ENCODE results near the gene ATP6AP1. TPM values are rescaled to one million over a fixed set of nuclear protein-coding genes. Genes with fewer than 3 reads are reported as not detected.

ATP6AP1 gene
- total and polyA plus RNA-seq, 2 experiments from 2014 or later = 52.4 to 155 TPM

DNA sequence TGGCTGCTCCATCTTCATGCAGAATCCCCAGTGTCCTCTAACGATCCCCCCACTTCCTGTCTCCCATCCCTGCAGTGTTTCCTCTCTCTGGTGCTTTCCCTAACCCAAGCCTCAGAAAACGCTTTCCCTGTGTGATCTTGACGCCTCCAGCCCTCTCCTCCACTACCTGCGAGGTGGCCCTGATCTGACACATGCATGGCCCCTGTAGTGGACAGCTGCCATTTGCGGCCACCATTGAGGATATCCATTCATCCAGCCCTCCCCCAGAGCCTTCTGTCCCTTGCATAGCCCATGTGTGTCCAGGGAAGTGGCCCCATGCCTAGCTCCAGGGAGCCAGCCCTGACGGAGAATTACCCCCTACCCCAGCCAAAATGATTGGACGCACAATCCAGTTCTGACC lies 54.8 kb downstream of the ATP6AP1 start:
- no peak for DNase-seq (ENCODE audit: low read depth in 1 of 2, low spot score in 1 of 2)
- H3K27ac ChIP-seq = no peak overlapping the region
- H3K4me1 ChIP-seq (ENCODE audit: low read depth) = no peaks in the 10 kb centered on the region
- H3K9me3 ChIP-seq (ENCODE audit: low read depth) = no peaks in the 10 kb centered on the region
- no peaks in the 10 kb centered on the region for H3K27me3 ChIP-seq
- no peak overlapping the region for H3K4me3 ChIP-seq
- H3K36me3 ChIP-seq = no peaks in the 10 kb centered on the region
- TF ChIP-seq, protein P1, sequence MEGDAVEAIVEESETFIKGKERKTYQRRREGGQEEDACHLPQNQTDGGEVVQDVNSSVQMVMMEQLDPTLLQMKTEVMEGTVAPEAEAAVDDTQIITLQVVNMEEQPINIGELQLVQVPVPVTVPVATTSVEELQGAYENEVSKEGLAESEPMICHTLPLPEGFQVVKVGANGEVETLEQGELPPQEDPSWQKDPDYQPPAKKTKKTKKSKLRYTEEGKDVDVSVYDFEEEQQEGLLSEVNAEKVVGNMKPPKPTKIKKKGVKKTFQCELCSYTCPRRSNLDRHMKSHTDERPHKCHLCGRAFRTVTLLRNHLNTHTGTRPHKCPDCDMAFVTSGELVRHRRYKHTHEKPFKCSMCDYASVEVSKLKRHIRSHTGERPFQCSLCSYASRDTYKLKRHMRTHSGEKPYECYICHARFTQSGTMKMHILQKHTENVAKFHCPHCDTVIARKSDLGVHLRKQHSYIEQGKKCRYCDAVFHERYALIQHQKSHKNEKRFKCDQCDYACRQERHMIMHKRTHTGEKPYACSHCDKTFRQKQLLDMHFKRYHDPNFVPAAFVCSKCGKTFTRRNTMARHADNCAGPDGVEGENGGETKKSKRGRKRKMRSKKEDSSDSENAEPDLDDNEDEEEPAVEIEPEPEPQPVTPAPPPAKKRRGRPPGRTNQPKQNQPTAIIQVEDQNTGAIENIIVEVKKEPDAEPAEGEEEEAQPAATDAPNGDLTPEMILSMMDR (IDR thresholded peaks at IDR 0.05; ENCODE audit: low read depth, low read length) = no peak

DNA sequence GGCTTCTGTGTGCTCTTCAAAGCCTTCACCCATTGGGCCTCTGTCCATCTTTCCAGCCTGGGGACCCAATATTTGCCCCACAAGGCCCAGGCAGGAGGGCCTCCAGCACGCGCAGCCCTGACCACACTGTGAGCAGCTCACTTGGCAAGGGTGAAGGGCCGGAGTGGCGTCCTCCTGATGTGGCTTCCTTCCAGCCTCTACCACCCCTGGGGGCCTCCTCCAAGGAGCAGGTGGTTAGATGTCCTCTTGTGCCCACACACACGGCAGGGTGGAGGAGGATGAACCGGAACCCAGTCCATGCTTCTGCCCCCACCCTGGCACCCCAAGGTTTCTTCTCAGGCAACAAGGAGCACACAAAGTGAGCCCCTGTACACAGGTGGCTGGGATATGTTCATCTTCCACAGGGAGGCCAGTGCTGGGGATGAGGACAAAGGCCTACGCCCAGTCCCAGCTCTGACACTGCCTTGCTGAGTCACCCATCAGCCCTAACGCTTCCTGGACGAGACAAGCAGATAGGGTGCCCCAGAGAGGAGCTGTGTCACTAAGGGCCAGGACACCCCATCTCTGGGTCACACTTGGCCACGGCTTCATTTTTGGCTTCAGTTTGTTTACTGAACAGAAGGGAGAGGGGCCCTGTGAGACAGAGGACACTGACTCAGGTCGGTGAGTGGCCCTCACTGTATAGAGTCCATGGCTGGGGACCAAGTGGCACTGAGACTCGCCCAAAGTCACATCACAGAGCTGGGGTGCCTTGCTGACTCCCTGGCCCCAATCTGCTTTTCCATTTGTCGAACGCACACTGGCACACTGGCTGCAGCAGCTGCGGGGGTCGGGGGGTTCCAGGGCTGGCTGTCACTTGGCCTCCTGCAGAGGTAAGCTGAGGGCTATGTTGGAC lies 56.0 kb downstream of the ATP6AP1 start:
- TF ChIP-seq, protein P1 (IDR thresholded peaks at IDR 0.05; ENCODE audit: low read depth, low read length) = no peak
- no peak overlapping the region for H3K27ac ChIP-seq
- H3K36me3 ChIP-seq = no peaks in the 10 kb centered on the region
- no peaks in the 10 kb centered on the region for H3K9me3 ChIP-seq (ENCODE audit: low read depth)
- peaks cover under 1% of the 10 kb centered on the region for H3K4me1 ChIP-seq (ENCODE audit: low read depth)
- no peak for DNase-seq (ENCODE audit: low read depth in 1 of 2, low spot score in 1 of 2)
- no peak overlapping the region for H3K4me3 ChIP-seq
- H3K27me3 ChIP-seq = no peaks in the 10 kb centered on the region

DNA sequence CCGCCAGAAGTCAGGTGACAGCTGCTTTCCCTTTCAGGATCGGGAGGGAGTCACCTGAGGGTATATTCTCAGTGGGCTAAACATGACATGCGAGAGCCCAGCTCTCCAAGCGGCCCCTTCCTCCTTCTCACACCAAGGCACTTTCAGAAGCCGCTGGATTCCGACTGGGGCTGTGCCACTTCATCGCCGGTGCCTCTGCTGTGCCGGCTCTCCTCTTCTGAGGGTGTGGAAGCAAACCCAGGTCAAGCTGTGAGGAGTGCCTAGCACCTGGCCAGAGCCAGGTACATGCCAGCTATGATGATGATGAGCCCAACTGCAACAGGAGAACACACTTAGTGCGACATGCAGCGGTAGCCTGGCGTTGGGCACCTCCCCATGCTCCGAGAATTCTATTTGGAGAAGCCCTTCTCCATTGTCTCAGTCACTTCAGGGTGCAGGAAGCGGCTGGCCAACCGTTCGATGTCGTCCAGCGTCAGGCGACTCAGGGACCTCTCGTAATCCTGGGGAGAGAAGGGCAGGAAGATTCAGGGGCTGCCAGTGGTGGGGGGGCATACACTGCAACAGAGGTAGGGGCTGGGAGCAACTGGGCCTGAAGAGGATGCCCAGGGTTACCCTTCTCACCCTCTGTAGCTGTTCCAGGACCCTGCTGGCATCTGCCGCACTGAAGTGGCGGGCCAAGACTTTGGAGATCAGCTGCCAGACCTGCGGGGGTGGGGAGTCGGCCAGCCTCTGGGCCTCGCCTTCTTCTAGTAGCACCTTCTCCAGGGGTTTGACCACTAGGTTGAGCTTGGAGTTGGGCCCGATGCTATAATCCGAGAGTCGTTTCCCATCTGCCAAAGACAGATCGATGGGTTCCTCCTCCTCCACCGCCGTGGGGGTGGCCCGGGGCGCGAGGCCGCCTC lies 56.9 kb downstream of the ATP6AP1 start:
- no peak for DNase-seq (ENCODE audit: low read depth in 1 of 2, low spot score in 1 of 2)
- Histone ChIP-seq H3K27ac (no peak overlapping the region), H3K4me1 (ENCODE audit: low read depth) (peaks cover 2% of the 10 kb centered on the region), H3K4me3 (peak overlapping the region; percentile 62), H3K36me3 (no peaks in the 10 kb centered on the region), H3K9me3 (ENCODE audit: low read depth) (no peaks in the 10 kb centered on the region), H3K27me3 (no peaks in the 10 kb centered on the region)
- TF ChIP-seq, protein P1 (IDR thresholded peaks at IDR 0.05; ENCODE audit: low read depth, low read length) = no peak

DNA sequence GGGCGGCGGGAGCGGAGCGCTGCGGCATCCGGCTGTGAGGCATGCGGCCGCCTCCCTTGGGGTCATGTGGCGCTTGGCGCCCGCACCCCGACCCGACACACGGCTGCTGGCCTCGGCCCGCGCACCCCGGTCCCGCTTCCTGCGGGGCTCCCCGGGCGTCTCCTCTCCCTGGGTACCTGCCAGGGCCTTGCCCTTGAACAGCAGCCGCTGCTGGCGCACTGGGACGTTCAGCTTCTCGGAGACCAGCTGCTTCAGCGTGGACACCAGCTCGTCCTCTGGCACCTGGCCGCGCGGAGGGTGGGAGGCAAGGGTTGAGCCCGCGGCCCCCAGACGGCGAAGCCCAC lies 57.5 kb downstream of the ATP6AP1 start:
- Histone ChIP-seq H3K4me3 (peak overlapping the region; percentile 62), H3K9me3 (ENCODE audit: low read depth) (no peaks in the 10 kb centered on the region), H3K27ac (no peak overlapping the region), H3K27me3 (no peaks in the 10 kb centered on the region), H3K4me1 (ENCODE audit: low read depth) (peaks cover 2% of the 10 kb centered on the region), H3K36me3 (no peaks in the 10 kb centered on the region)
- peak in 1 of 2 donors; percentile 14 for DNase-seq (ENCODE audit: low read depth in 1 of 2, low spot score in 1 of 2)
- TF ChIP-seq, protein P1 (IDR thresholded peaks at IDR 0.05; ENCODE audit: low read depth, low read length) = no peak

Other genes with a start within 250 kb of the ATP6AP1 start
- gene OPN1MW, start 246.1 kb upstream of the ATP6AP1 start, total RNA-seq = not detected in 2 replicates
- gene OPN1MW, start 246.1 kb upstream of the ATP6AP1 start, polyA plus RNA-seq = not detected in 2 replicates
- not detected in 2 replicates for gene OPN1MW2, start 208.9 kb upstream of the ATP6AP1 start, total RNA-seq
- gene OPN1MW2, start 208.9 kb upstream of the ATP6AP1 start, polyA plus RNA-seq = not detected in 2 replicates
- not detected in 2 replicates for gene OPN1MW3, start 171.1 kb upstream of the ATP6AP1 start, total RNA-seq
- gene OPN1MW3, start 171.1 kb upstream of the ATP6AP1 start, polyA plus RNA-seq = not detected in 2 replicates
- gene TEX28, start 133.6 kb upstream of the ATP6AP1 start, total RNA-seq = not detected in 2 replicates
- gene TEX28, start 133.6 kb upstream of the ATP6AP1 start, polyA plus RNA-seq = not detected in 2 replicates
- gene TKTL1, start 132.9 kb upstream of the ATP6AP1 start, total RNA-seq = not detected in 2 replicates
- gene TKTL1, start 132.9 kb upstream of the ATP6AP1 start, polyA plus RNA-seq = not detected in 2 replicates
- gene FLNA, start 54.0 kb upstream of the ATP6AP1 start, total RNA-seq = 405 and 447 TPM in 2 replicates
- 250 and 341 TPM in 2 replicates for gene FLNA, start 54.0 kb upstream of the ATP6AP1 start, polyA plus RNA-seq
- 56.9 and 66.2 TPM in 2 replicates for gene EMD, start 49.4 kb upstream of the ATP6AP1 start, total RNA-seq
- gene EMD, start 49.4 kb upstream of the ATP6AP1 start, polyA plus RNA-seq = 77.7 and 91.2 TPM in 2 replicates
- 2,299 and 4,006 TPM in 2 replicates for gene RPL10, start 30.3 kb upstream of the ATP6AP1 start, total RNA-seq
- 1,000 and 1,150 TPM in 2 replicates for gene RPL10, start 30.3 kb upstream of the ATP6AP1 start, polyA plus RNA-seq
- gene DNASE1L1, start 19.4 kb upstream of the ATP6AP1 start, total RNA-seq = 34.3 and 40.4 TPM in 2 replicates
- gene DNASE1L1, start 19.4 kb upstream of the ATP6AP1 start, polyA plus RNA-seq = 24.8 and 26.1 TPM in 2 replicates
- gene TAFAZZIN, start 17.1 kb upstream of the ATP6AP1 start, total RNA-seq = 37.4 and 52.1 TPM in 2 replicates
- gene TAFAZZIN, start 17.1 kb upstream of the ATP6AP1 start, polyA plus RNA-seq = 59.7 and 65.0 TPM in 2 replicates
- gene GDI1, start 8.5 kb downstream of the ATP6AP1 start, total RNA-seq = 159 and 190 TPM in 2 replicates
- gene GDI1, start 8.5 kb downstream of the ATP6AP1 start, polyA plus RNA-seq = 131 and 144 TPM in 2 replicates
- gene FAM50A, start 15.5 kb downstream of the ATP6AP1 start, total RNA-seq = 81.8 and 86.1 TPM in 2 replicates
- 133 and 147 TPM in 2 replicates for gene FAM50A, start 15.5 kb downstream of the ATP6AP1 start, polyA plus RNA-seq
- gene PLXNA3, start 29.6 kb downstream of the ATP6AP1 start, total RNA-seq = 13.6 and 13.7 TPM in 2 replicates
- 23.3 and 27.4 TPM in 2 replicates for gene PLXNA3, start 29.6 kb downstream of the ATP6AP1 start, polyA plus RNA-seq
- 71.2 and 82.7 TPM in 2 replicates for gene LAGE3, start 50.6 kb downstream of the ATP6AP1 start, total RNA-seq
- gene LAGE3, start 50.6 kb downstream of the ATP6AP1 start, polyA plus RNA-seq = 63.5 and 71.4 TPM in 2 replicates
- 65.2 and 103 TPM in 2 replicates for gene UBL4A, start 57.9 kb downstream of the ATP6AP1 start, total RNA-seq
- gene UBL4A, start 57.9 kb downstream of the ATP6AP1 start, polyA plus RNA-seq = 53.4 and 60.7 TPM in 2 replicates
- 31.1 and 47.3 TPM in 2 replicates for gene SLC10A3, start 62.0 kb downstream of the ATP6AP1 start, total RNA-seq
- 25.9 and 29.9 TPM in 2 replicates for gene SLC10A3, start 62.0 kb downstream of the ATP6AP1 start, polyA plus RNA-seq
- 121 and 140 TPM in 2 replicates for gene FAM3A, start 87.6 kb downstream of the ATP6AP1 start, total RNA-seq
- gene FAM3A, start 87.6 kb downstream of the ATP6AP1 start, polyA plus RNA-seq = 112 and 136 TPM in 2 replicates
- gene G6PD, start 118.2 kb downstream of the ATP6AP1 start, total RNA-seq = 30.7 and 36.0 TPM in 2 replicates
- 7.7 and 9.9 TPM in 2 replicates for gene G6PD, start 118.2 kb downstream of the ATP6AP1 start, polyA plus RNA-seq
- gene IKBKG, start 118.9 kb downstream of the ATP6AP1 start, total RNA-seq = 15.1 and 18.7 TPM in 2 replicates
- gene IKBKG, start 118.9 kb downstream of the ATP6AP1 start, polyA plus RNA-seq = 13.6 and 23.5 TPM in 2 replicates
- not detected in 2 replicates for gene CTAG1A, start 156.5 kb downstream of the ATP6AP1 start, total RNA-seq
- not detected in 2 replicates for gene CTAG1A, start 156.5 kb downstream of the ATP6AP1 start, polyA plus RNA-seq
- gene CTAG1B, start 190.6 kb downstream of the ATP6AP1 start, total RNA-seq = not detected in 2 replicates
- not detected in 2 replicates for gene CTAG1B, start 190.6 kb downstream of the ATP6AP1 start, polyA plus RNA-seq
- not detected in 2 replicates for gene CTAG2, start 224.9 kb downstream of the ATP6AP1 start, total RNA-seq
- gene CTAG2, start 224.9 kb downstream of the ATP6AP1 start, polyA plus RNA-seq = not detected in 2 replicates